ENCODE results near the gene SKI.
"Not testable (repeated sequence)": the region's sequence is repeated elsewhere in the genome, so short reads cannot be mapped to it uniquely, and the experiment has no call there.

Gene SKI

GRCh38 chr1:2231532-2232254 is 3.6 kb downstream of the SKI start:
- no peak for FAIRE-seq

- no peak for FAIRE-seq
Measured at GRCh38 chr1:2232255-2232915, 4.3 kb downstream of the SKI start.

- FAIRE-seq, result no peak
Measured at GRCh38 chr1:2232916-2233438, 4.9 kb downstream of the SKI start.

GRCh38 chr1:2233468-2233867 is 5.3 kb downstream of the SKI start:
- FAIRE-seq, result no peak

GRCh38 chr1:2233997-2234761 is 6.1 kb downstream of the SKI start:
- no peak for FAIRE-seq

GRCh38 chr1:2234762-2235113 is 6.6 kb downstream of the SKI start:
- FAIRE-seq, result no peak

- no peak for FAIRE-seq
Measured at GRCh38 chr1:2235300-2235998, 7.3 kb downstream of the SKI start.

- FAIRE-seq, result no peak
Measured at GRCh38 chr1:2236695-2237677, 8.9 kb downstream of the SKI start.

- FAIRE-seq, result no peak
Measured at GRCh38 chr1:2237773-2238172, 9.7 kb downstream of the SKI start.

- no peak for FAIRE-seq
Measured at GRCh38 chr1:2238361-2239012, 10.4 kb downstream of the SKI start.

GRCh38 chr1:2239013-2239370 is 10.9 kb downstream of the SKI start:
- no peak for FAIRE-seq

- no peak for FAIRE-seq
Measured at GRCh38 chr1:2239384-2239985, 11.4 kb downstream of the SKI start.

- FAIRE-seq, result no peak
Measured at GRCh38 chr1:2240270-2241156, 12.4 kb downstream of the SKI start.

- FAIRE-seq, result no peak
Measured at GRCh38 chr1:2241820-2242219, 13.7 kb downstream of the SKI start.

- FAIRE-seq, result no peak
Measured at GRCh38 chr1:2242814-2243725, 15.0 kb downstream of the SKI start.

- FAIRE-seq, result not testable (repeated sequence)
Measured at GRCh38 chr1:2247045-2247394, 18.9 kb downstream of the SKI start.

- no peak for FAIRE-seq
Measured at GRCh38 chr1:2247760-2248126, 19.6 kb downstream of the SKI start.

- no peak for FAIRE-seq
Measured at GRCh38 chr1:2248127-2248826, 20.2 kb downstream of the SKI start.
